Measurements from ENCODE around the gene GALNT9.

DNA sequence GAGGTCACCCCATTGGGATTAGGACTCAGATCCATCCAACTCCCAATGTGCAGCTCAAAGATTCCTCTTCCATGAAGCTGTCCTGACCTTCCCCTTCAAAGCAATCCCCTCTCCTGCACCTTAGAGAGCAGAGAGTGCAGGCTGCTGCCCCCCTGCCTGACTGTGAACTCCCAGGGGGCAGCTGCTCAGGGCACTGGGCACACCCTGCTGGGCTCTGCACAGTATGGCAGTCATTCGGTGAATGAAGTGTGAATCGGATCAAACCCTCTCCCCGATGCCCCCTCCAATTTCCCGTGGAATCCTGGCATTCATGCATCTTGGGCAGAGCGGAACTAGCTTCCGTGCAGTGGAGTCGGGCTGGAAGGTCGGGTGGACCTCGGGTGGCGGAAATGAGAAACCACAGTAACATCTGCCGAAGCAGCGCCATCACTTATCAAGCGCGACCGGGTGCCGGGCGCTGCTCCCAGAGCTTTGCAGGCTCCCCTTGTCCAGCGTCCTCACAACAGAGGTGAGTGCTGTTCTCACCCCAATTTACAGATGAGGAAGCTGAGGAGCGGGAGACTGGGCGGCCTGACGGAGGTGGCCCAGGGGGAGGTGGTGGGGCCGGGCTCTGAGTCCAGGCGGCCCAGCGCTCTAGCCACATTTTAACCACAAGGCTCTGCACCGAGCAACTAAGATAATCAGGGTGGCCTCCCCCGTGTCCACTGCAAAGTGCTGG, 14.7 kb downstream of the GALNT9 start:
- TF ChIP-seq, protein P1, sequence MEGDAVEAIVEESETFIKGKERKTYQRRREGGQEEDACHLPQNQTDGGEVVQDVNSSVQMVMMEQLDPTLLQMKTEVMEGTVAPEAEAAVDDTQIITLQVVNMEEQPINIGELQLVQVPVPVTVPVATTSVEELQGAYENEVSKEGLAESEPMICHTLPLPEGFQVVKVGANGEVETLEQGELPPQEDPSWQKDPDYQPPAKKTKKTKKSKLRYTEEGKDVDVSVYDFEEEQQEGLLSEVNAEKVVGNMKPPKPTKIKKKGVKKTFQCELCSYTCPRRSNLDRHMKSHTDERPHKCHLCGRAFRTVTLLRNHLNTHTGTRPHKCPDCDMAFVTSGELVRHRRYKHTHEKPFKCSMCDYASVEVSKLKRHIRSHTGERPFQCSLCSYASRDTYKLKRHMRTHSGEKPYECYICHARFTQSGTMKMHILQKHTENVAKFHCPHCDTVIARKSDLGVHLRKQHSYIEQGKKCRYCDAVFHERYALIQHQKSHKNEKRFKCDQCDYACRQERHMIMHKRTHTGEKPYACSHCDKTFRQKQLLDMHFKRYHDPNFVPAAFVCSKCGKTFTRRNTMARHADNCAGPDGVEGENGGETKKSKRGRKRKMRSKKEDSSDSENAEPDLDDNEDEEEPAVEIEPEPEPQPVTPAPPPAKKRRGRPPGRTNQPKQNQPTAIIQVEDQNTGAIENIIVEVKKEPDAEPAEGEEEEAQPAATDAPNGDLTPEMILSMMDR (IDR thresholded peaks at IDR 0.05), result no peak
- no peak for TF ChIP-seq POLR2A (IDR thresholded peaks at IDR 0.05)

Measured in lower leg skin (tissue), 3 donors.